Stimulated activated CD4-positive, alpha-beta T cell treated with anti-CD3 and anti-CD28 coated beads, TNF-alpha, amount 100 ng/mL, for 24 hours (primary cell): ENCODE measurements around the gene GUCY2C.
A peak's percentile ranks its signal among the peaks of the same experiment; 100 is the strongest.
"Not testable (repeated sequence)": the region's sequence is repeated elsewhere in the genome, so short reads cannot be mapped to it uniquely, and the experiment has no call there.

Experiments
- DNase-seq, 3 experiments: peaks; one replicate each; pipeline ENCODE4 v3.0.0-alpha.2; 2020; ENCODE audit warnings: low read depth in 3 of 3

GUCY2C gene

GRCh38 chr12:14696265-14696741 is at the start of gene GUCY2C:
GUCY2C (minus strand) TSS chr12:14696599; CDS start chr12:14696448, 151 bp downstream.
- DNase-seq: no peak

DNA sequence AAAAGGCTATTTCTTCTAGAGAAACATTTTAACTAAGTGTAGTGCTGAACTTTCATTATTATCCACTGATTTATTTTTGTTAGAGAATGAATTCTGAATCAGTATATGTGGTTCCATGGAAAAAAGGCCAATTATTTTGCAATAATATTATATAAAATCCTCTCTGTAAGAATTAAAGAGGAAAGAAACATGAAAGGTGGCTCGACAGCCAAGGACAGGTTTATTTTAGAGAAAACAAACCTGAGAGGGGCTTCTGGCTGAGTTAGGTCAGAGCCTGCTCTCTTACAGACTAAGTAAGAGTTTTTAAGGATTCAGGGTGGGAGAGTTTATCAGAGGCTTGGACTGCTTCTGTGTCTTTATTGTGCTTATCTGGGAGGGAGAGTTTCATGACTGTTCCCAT is 46.7 kb upstream of the GUCY2C start:
- no peak for DNase-seq

DNA sequence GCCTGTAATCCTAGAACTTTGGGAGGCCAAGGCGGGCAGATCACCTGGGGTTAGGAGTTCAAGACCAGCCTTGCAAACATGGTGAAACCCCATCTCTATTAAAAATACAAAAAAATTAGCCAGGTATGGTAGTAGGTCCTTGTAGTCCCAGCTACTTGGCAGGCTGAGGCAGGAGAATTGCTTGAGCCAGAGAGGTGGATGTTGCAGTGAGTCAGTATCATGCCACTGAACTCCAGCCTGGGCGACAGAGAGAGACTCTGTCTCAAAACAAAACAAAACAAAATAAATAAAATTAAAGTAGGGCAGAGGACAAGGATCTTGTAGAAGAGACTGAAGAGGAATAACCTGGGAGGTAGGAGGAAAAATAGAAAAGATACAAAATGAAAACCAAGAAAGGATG is 45.5 kb upstream of the GUCY2C start:
- DNase-seq: no peak

- DNase-seq: no peak
These were observed 44.8 kb upstream of the GUCY2C start for GRCh38 chr12:14741153-14741552.

- DNase-seq: not testable (repeated sequence)
These were observed 40.0 kb upstream of the GUCY2C start for GRCh38 chr12:14736441-14736840.

GRCh38 chr12:14731821-14732220 is 35.4 kb upstream of the GUCY2C start:
- DNase-seq: no peak

DNA sequence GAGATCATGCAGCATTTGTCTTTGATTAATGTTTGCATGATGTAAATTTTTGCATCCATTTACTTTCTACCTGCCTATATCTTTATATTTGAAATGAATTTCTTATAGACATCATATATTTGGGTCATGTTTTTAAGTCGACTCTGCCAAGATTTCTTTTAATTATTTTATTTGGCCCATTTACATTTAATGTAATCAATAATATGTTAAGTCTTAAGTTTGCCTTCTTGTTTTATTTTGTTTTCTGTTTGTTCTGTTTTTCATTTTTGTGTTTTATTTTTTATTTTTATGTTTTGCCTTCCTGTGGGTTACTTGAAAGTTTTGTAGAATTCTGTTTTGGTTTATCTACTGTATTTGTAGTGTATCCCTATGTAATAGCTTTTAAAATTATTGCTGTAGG is 33.2 kb upstream of the GUCY2C start:
- no peak for DNase-seq

GRCh38 chr12:14723763-14724162 is 27.4 kb upstream of the GUCY2C start:
- DNase-seq: peak; percentile 16 to 29 (median 22)

DNA sequence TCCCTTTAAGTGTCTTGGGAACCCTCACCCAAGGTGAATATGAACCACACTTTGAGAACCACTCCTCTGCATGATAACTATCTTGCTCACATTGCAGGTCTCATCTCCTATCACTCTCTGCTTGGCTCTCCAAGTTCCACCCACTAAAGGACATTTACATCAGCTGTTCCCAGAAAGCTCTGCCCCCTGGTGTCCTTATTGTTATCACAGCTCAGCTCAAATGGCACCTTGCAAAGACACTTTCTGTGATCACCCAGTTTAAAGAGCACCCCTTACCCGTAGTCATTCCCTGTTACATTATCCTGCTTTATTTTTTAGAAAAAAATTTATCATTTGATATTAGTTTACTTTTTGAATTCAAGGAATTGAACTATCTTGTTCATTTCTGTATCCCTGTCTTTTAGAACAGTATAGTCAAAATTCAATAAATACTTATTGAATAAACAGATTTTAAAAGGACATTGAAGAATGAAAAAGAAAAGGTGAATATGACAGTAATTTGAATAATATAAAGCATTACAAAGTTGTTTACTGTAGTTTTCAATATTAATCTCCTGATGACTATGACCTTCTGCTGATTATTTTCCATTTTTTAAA is 20.5 kb upstream of the GUCY2C start:
- peak; percentile 14 to 23 (median 17) for DNase-seq

DNA sequence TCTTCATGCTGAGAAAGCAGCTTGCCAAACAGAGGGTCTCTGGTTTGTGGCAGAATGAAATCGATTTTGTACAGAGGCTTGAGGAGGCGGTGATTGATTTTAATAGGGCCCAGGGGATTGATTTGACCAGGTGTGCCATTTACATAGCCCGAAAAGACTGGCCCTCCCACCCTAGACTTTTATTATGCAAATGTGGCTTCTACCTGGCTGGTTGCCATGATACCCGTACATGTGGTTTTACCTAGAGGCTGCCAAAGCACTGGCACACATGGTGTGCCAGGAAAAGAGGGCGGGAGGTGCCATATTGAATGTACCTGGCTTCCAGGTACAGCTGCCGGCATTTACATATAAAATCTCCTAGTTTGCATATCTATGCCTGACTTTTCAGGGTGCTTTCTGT is 18.0 kb upstream of the GUCY2C start:
- DNase-seq: no peak

GRCh38 chr12:14710632-14711320 is 14.4 kb upstream of the GUCY2C start:
- DNase-seq: no peak

DNA sequence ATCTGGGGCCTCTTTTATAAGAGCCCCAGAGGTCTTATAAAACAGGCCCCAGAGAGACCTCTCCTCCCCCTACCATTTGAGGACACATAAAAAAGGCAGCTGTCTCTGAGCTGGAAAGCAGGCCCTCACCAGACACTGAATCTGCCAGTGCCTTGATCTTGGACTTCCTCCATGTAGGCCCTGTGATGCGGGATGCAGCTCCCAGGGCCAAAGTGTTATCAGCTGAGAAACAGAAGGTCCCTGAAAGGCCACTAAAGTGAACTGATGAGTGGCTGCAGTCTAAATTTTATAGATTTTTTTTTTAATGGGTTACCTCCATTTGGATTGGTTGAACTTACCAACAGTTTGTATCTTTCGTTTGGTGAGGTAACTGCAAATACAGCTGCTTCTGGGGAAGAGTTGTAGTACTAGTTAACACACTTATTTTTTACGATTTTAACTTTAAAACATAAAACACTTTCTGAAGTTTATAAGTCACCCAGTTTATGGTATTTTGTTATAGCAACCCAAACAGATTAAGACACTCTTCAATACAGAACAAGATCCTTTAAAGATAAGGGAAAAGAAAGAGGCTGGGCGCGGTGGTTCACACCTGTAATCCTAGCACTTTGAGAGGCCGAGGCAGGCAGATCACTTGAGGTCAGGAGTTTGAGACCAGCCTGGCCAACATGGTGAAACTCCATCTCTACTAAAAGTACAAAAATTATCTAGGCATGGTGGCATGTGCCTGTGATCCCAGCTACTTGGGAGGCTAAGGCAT is 5.6 kb upstream of the GUCY2C start:
- DNase-seq: no peak

DNA sequence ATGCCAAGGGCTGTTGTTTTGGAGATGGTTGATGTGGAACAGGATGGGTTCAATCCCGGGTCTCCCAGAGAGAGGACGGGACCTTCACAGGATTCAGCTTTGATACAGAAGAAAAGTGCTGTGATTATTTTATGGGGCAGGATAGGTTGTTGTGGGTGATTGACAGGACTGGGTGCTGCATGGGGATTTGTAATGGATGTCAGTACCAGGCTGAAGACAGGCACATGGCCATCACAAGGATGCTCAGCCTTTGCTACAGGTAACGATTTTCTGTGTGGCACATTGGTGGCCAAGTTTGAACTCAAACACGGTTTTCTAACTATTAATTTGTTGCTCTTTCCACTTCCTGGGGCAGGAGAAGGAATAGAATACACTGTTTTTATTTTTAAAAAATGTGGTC is 4.5 kb upstream of the GUCY2C start:
- DNase-seq: no peak

DNA sequence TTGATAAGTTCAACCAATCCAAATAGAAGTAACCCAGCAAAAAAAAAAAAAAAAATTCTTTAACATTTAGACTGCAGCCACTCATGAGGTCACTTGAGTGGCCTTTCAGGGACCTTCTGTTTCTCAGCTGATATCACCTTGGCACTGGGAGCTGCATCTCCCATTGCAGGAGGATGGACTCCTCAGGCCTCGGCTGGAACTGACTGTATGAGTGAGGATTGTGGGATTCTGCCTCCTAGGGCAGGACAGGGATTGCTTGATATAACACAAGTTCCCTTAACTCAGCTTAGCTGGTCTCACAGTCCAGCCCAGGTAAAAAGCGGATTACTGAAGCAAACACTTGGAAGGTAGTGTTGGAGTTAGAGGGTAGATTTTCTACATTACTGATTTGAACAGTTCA is 3.5 kb upstream of the GUCY2C start:
- no peak for DNase-seq

- DNase-seq: no peak
These were observed 2.2 kb upstream of the GUCY2C start for GRCh38 chr12:14698555-14698954.

DNA sequence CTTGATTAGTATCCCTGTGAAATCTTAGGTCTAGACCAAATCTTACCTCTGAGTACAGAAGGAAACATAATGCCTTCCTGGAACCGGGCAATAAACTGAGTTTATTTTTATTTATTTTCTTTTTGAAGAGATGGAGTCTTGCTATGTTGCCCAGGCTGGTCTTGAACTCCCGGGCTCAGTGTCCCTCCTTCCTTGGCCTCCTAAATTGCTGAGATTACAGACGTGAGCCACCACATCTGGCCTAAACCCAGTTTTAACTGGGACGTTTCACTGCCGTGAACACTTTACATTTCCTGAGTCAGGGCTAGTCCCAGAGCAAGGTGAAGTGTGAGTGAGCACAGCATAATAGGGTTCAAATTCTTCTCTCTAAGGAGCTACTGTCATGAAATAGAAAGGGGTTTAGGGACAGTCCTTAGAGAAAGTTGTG is 671 bp downstream of the GUCY2C start:
- DNase-seq: no peak

DNA sequence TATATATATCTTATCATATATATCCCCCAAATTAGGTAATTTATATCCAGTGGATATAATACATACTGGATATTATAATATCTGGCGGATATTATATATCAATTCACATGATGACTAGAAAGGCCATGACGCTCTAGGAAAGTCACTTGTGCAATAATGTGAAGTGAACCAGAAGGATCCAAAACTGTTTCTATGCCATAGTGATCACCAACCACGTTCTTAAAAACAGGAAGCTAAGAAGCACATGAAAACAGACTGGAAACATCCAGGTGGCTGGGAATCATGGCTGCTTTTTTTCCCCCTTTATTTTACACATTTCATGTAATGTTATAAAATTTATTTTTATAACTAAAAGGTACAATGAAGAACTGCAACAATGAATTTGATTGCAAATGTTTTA is 1.4 kb downstream of the GUCY2C start:
- DNase-seq: no peak

DNA sequence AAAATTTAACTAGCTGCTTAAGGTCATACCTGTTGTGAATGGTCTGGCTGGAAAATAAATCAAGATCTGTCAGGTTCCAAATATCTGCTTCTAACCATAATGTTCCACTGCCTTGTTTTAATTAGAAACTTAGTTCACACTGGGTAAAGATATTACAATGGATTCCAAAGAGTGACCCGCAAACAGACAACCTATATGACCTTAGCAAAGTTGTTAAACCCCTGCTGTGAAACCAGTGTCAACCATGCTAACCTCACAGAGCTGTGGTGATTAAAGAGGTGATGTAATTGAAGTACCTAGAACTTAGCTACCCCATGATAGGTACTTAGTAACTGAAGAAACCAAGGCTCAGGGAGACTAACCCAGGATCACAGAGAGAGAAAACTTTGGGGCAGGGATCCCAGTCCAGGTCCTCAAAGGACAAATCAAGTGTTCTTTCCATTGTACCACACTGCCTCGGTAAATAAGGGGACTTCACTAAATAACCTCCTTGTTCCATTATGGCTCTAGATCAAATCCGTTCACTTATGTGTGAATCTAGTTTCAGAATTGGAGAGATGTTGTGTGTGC is 2.2 kb downstream of the GUCY2C start:
- no peak for DNase-seq

GRCh38 chr12:14693116-14693515 is 3.3 kb downstream of the GUCY2C start:
- no peak for DNase-seq

- DNase-seq: no peak
These were observed 4.8 kb downstream of the GUCY2C start for GRCh38 chr12:14691560-14691959.

DNA sequence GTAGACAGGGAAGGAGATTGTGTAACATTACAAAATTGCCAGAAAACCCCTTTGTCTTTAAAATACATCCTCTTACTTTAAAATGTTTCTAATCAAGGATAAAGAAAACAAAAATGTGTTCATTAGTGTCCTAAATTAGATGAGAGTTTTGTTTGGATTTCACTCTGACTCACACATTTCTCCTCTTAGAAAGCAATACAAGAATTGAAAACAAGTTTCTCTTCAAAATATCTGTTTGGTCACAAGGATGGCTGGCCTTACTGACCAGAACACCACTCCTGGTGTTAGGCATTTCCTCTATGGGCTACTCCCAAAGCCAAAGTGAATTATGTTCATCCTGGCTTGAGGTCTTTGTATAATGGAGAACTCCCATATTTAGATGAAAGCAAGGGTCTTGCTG is 6.4 kb downstream of the GUCY2C start:
- DNase-seq: no peak

DNA sequence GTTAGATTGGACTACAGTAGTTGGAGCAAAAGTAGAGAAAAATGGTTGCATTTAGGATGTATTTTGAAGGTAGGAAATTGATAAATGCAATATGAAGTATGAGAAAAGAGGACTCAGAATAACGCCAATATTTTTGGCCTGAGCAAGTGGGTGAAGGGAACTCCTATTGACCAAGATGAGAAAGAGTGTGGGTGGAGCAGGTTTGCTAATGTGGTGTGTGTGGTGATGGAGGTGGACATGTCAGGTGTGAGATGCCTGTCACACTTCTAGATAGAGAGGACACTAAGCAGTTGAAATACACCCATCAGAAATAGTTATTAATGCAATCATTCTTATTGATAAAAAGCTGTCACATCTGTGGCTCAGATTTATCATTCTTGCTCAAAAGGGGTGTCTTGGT is 7.3 kb downstream of the GUCY2C start:
- DNase-seq: no peak
